Measurements from ENCODE around the gene CEP192. TPM values are rescaled to one million over a fixed set of nuclear protein-coding genes. Genes with fewer than 3 reads are reported as not detected.

CEP192 gene
- total and polyA plus RNA-seq, 2 donors (not counting 1 experiment from before 2014, with no cell fraction given) = 39.3 to 47.3 TPM

Other genes starting within 250 kb of the CEP192 start
- 64.8 and 75.5 TPM in 2 replicates for gene PTPN2, start 107.1 kb upstream of the CEP192 start, total RNA-seq
- gene PTPN2, start 107.1 kb upstream of the CEP192 start, polyA plus RNA-seq = 41.2 and 62.4 TPM in 2 replicates
- 46.4 and 48.1 TPM in 2 replicates for gene SEH1L, start 43.4 kb upstream of the CEP192 start, total RNA-seq
- gene SEH1L, start 43.4 kb upstream of the CEP192 start, polyA plus RNA-seq = 8.7 and 12.2 TPM in 2 replicates
- 35.7 and 36.3 TPM in 2 replicates for gene LDLRAD4, start 227.4 kb downstream of the CEP192 start, total RNA-seq
- gene LDLRAD4, start 227.4 kb downstream of the CEP192 start, polyA plus RNA-seq = 13.9 and 33.3 TPM in 2 replicates